Measurements from ENCODE around the gene MTHFD2L.

- TF ChIP-seq CTCF (IDR thresholded peaks at IDR 0.05) (no peak), POLR2A (IDR thresholded peaks at IDR 0.05) (no peak)
Measured at GRCh38 chr4:74335341-74336021, 177.6 kb downstream of the MTHFD2L start.
